GM23338 (cell line): ENCODE data around the gene ISLR2. TPM values are rescaled to one million over a fixed set of nuclear protein-coding genes. Genes with fewer than 3 reads are reported as not detected.

Experiments used
- ATAC-seq: fragments of 200-7000 bp; cut with Tn5 transposase; 3 replicates; pipeline ENCODE4 v1.9.1; 2020
- DNase-seq: peaks from one replicate; pipeline ENCODE4 v3.0.0-alpha.2; 2015; ENCODE audit warnings: low spot score
- H2AFZ ChIP-seq: fragments of 200-600 bp; sonication (generic); 2 replicates; pipeline ENCODE4 v1.8.0; 2016; ENCODE audit warnings: antibody characterized with exemption, mild to moderate bottlenecking, moderate library complexity
- H3F3A ChIP-seq: fragments of 200-600 bp; sonication (generic); replicated peaks from 2 replicates; pipeline ENCODE4 v1.8.0; 2017; ENCODE audit warnings: antibody characterized with exemption, mixed run types, low read depth
- H3K27ac ChIP-seq: fragments of 200-600 bp; sonication (generic); 2 replicates; pipeline ENCODE4 v1.6.1; 2016; ENCODE audit warnings: low read depth
- H3K27me3 ChIP-seq: fragments of 200-600 bp; sonication (generic); 2 replicates; pipeline ENCODE4 v1.8.0; 2016; ENCODE audit warnings: mild to moderate bottlenecking, mixed run types, moderate library complexity; ENCODE audit not compliant: insufficient read depth
- H3K36me3 ChIP-seq: fragments of 200-600 bp; sonication (generic); 2 replicates; pipeline ENCODE4 v1.8.0; 2016; ENCODE audit warnings: mild to moderate bottlenecking; ENCODE audit not compliant: insufficient read depth
- H3K4me1 ChIP-seq: fragments of 200-600 bp; sonication (generic); 2 replicates; pipeline ENCODE4 v1.8.0; 2016; ENCODE audit warnings: mild to moderate bottlenecking, moderate library complexity; ENCODE audit not compliant: insufficient read depth
- H3K4me2 ChIP-seq: fragments of 200-600 bp; sonication (generic); 2 replicates; pipeline ENCODE4 v1.7.1; 2017; ENCODE audit warnings: mixed run types
- H3K4me3 ChIP-seq: fragments of 200-600 bp; sonication (generic); 2 replicates; pipeline ENCODE4 v1.6.1; 2016; ENCODE audit warnings: mixed run types
- H3K79me2 ChIP-seq: fragments of 200-600 bp; sonication (generic); replicated peaks from 2 replicates; pipeline ENCODE4 v1.8.0; 2017; ENCODE audit warnings: mild to moderate bottlenecking; ENCODE audit not compliant: insufficient read depth
- H3K9me2 ChIP-seq: fragments of 200-600 bp; sonication (generic); 2 replicates; pipeline ENCODE4 v1.8.0; 2017; ENCODE audit not compliant: insufficient read depth
- H4K20me1 ChIP-seq: fragments of 200-600 bp; sonication (generic); replicated peaks from 2 replicates; pipeline ENCODE4 v1.8.0; 2017; ENCODE audit warnings: mild to moderate bottlenecking; ENCODE audit not compliant: insufficient read depth
- H3K27ac Mint-ChIP-seq: 2 replicates; pipeline ENCODE4 v1.8.0; 2020; ENCODE audit warnings: inconsistent platforms, mild to moderate bottlenecking, moderate library complexity, mixed read lengths
- H3K27me3 Mint-ChIP-seq: 3 replicates; pipeline ENCODE4 v1.8.0; 2022; ENCODE audit warnings: low read depth, mild to moderate bottlenecking, moderate library complexity, mixed read lengths, inconsistent platforms; ENCODE audit not compliant: insufficient read depth, poor library complexity
- H3K36me3 Mint-ChIP-seq: 3 replicates; pipeline ENCODE4 v1.8.0; 2021; ENCODE audit warnings: low read depth, mild to moderate bottlenecking, inconsistent platforms, moderate library complexity, mixed read lengths
- H3K4me1 Mint-ChIP-seq: 3 replicates; pipeline ENCODE4 v1.8.0; 2020; ENCODE audit warnings: mild to moderate bottlenecking, inconsistent platforms, mixed read lengths
- H3K4me3 Mint-ChIP-seq: 3 replicates; pipeline ENCODE4 v1.8.0; 2021; ENCODE audit warnings: moderate library complexity, mild to moderate bottlenecking, inconsistent platforms, mixed read lengths
- H3K9me3 Mint-ChIP-seq: 3 replicates; pipeline ENCODE4 v1.8.0; 2020; ENCODE audit warnings: moderate library complexity, mild to moderate bottlenecking, inconsistent platforms, mixed read lengths
- EZH2phosphoT487 ChIP-seq: fragments of 200-600 bp; sonication (generic); IDR thresholded peaks from one replicate; pipeline ENCODE4 v1.8.1; 2018; ENCODE audit warnings: antibody characterized with exemption; ENCODE audit not compliant: unreplicated experiment
- polyA plus RNA-seq: library from polyadenylated mRNA; unstranded; fragments of >200 nt; fragmentation: Nextera tagmentation; extraction: Ambion mirVana; gene quantifications from 2 replicates; pipeline ENCODE4 v1.2.1, GENCODE V29; 2016
- total RNA-seq: library from RNA; depleted of rRNA; stranded (reverse); fragments of >200 nt; shearing (Covaris generic); gene quantifications from 2 replicates; pipeline ENCODE4 v1.2.3, GENCODE V29; 2014
- TF ChIP-seq, protein P1 (sequence below): IDR thresholded peaks from one replicate; pipeline ENCODE4 v1.6.1; 2018; ENCODE audit warnings: antibody characterized with exemption; ENCODE audit not compliant: unreplicated experiment
- TF ChIP-seq, protein P2 (sequence below), 2 experiments: fragments of 200-600 bp in 1 of 2; sonication (generic) in 1 of 2; conservative IDR thresholded peaks; 2 replicates each; pipeline versions ENCODE4 v1.5.1 to v1.6.1; 2016 to 2017; ENCODE audit warnings: antibody characterized with exemption in 2 of 2, low read depth in 2 of 2, mild to moderate bottlenecking in 2 of 2, moderate library complexity in 1 of 2
- TF ChIP-seq, protein P3 (sequence below): IDR thresholded peaks from 2 replicates; pipeline ENCODE4 v1.6.1; 2016; ENCODE audit warnings: antibody characterized with exemption

The ISLR2 gene
- total and polyA plus RNA-seq, 2 experiments from 2014 or later = 0.13 to 0.21 TPM

DNA sequence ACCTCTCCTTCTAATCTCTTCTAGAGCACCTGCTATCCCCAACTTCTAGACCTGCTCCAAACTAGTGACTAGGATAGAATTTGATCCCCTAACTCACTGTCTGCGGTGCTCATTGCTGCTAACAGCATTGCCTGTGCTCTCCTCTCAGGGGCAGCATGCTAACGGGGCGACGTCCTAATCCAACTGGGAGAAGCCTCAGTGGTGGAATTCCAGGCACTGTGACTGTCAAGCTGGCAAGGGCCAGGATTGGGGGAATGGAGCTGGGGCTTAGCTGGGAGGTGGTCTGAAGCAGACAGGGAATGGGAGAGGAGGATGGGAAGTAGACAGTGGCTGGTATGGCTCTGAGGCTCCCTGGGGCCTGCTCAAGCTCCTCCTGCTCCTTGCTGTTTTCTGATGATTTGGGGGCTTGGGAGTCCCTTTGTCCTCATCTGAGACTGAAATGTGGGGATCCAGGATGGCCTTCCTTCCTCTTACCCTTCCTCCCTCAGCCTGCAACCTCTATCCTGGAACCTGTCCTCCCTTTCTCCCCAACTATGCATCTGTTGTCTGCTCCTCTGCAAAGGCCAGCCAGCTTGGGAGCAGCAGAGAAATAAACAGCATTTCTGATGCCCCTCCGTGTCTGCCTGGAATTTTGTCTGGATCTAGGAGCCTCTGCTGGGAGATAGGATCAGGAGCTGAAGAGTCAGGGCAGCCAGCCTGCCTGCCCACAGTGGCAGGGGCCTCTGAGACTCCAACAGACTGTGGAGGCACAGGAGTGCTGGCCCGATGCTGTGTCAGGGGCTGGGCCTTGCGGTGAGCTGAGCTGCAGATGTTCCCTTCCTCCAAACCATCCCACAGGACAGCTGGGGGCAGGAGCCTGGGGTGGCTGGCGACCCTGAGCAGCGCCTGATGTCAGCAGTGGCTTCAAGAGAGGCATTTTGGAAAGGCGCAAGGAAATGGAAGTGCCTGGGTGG lies 46.2 kb downstream of the ISLR2 start:
- TF ChIP-seq, protein P1, sequence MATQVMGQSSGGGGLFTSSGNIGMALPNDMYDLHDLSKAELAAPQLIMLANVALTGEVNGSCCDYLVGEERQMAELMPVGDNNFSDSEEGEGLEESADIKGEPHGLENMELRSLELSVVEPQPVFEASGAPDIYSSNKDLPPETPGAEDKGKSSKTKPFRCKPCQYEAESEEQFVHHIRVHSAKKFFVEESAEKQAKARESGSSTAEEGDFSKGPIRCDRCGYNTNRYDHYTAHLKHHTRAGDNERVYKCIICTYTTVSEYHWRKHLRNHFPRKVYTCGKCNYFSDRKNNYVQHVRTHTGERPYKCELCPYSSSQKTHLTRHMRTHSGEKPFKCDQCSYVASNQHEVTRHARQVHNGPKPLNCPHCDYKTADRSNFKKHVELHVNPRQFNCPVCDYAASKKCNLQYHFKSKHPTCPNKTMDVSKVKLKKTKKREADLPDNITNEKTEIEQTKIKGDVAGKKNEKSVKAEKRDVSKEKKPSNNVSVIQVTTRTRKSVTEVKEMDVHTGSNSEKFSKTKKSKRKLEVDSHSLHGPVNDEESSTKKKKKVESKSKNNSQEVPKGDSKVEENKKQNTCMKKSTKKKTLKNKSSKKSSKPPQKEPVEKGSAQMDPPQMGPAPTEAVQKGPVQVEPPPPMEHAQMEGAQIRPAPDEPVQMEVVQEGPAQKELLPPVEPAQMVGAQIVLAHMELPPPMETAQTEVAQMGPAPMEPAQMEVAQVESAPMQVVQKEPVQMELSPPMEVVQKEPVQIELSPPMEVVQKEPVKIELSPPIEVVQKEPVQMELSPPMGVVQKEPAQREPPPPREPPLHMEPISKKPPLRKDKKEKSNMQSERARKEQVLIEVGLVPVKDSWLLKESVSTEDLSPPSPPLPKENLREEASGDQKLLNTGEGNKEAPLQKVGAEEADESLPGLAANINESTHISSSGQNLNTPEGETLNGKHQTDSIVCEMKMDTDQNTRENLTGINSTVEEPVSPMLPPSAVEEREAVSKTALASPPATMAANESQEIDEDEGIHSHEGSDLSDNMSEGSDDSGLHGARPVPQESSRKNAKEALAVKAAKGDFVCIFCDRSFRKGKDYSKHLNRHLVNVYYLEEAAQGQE = no peak
- TF ChIP-seq, protein P2, sequence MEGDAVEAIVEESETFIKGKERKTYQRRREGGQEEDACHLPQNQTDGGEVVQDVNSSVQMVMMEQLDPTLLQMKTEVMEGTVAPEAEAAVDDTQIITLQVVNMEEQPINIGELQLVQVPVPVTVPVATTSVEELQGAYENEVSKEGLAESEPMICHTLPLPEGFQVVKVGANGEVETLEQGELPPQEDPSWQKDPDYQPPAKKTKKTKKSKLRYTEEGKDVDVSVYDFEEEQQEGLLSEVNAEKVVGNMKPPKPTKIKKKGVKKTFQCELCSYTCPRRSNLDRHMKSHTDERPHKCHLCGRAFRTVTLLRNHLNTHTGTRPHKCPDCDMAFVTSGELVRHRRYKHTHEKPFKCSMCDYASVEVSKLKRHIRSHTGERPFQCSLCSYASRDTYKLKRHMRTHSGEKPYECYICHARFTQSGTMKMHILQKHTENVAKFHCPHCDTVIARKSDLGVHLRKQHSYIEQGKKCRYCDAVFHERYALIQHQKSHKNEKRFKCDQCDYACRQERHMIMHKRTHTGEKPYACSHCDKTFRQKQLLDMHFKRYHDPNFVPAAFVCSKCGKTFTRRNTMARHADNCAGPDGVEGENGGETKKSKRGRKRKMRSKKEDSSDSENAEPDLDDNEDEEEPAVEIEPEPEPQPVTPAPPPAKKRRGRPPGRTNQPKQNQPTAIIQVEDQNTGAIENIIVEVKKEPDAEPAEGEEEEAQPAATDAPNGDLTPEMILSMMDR (conservative IDR thresholded peaks at IDR 0.05; ENCODE audit: low read depth in 2 of 2) = peak in 1 of 2 experiments; percentile 40; a peak in 3 of 4 replicates
- Histone ChIP-seq H3F3A (no peaks in the 10 kb centered on the region), H3K4me3 (no peak overlapping the region), H4K20me1 (no peaks in the 10 kb centered on the region), H3K4me2 (no peak overlapping the region), H3K27ac (no peak overlapping the region), H3K36me3 (no peaks in the 10 kb centered on the region; the same call in 1 of the 2 replicates), H2AFZ (no peak overlapping the region), H3K4me1 (peaks cover 17% of the 10 kb centered on the region), H3K9me2 (no peaks in the 10 kb centered on the region), H3K27me3 (no peaks in the 10 kb centered on the region), H3K79me2 (no peaks in the 10 kb centered on the region)
- DNase-seq = peak; percentile 44
- Mint-ChIP-seq H3K9me3 (no peaks in the 10 kb centered on the region), H3K36me3 (no peaks in the 10 kb centered on the region; the same call in 2 of the 3 replicates), H3K4me1 (peaks cover 39% of the 10 kb centered on the region), H3K4me3 (no peak overlapping the region), H3K27me3 (peaks cover 30% of the 10 kb centered on the region), H3K27ac (no peak overlapping the region; the same call in 1 of the 2 replicates)
- ATAC-seq = peak; percentile 61

DNA sequence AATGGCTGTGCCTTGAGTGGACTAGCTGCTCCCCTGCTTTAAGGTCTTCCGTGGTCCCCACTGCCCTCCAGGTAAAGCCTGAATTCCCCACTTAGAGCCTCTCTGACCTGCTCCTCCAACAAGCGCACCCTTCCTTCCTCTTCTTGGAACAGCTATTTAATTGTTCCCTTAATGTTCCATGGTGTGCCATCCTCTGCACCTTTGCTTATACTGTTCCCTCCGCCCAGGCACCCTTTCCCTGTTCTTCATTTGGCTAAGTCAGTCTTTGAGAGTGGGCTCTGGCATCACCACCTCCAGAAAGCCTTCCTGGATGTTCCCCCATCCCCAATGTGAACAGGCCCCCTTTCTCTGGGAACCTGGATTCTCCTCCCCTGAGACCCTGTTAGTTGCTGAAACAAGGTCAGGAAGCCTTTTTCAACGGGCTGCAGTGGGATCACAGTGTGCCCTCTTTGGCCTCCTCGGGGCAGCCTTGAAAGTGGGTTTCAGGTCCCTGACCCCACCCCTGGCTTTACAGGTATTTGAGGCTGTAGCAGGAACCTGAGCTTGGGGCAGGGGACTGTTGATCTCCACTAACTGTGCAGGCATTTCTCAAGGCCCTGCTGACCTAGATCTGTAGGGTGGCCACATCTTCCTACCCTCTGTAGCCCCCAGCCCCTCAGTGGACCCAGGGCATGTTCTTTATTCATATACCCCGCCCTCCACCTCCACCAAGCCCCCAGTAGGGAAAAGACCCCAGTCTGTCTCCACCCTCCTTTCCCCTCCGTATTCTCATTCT lies 48.1 kb downstream of the ISLR2 start:
- Histone ChIP-seq H3K9me2 (no peaks in the 10 kb centered on the region), H3F3A (no peaks in the 10 kb centered on the region), H3K27ac (no peak overlapping the region), H3K36me3 (no peaks in the 10 kb centered on the region; the same call in 1 of the 2 replicates), H3K27me3 (no peaks in the 10 kb centered on the region), H2AFZ (no peak overlapping the region), H3K79me2 (no peaks in the 10 kb centered on the region), H3K4me2 (no peak overlapping the region), H3K4me1 (peaks cover 7% of the 10 kb centered on the region), H4K20me1 (no peaks in the 10 kb centered on the region), H3K4me3 (no peak overlapping the region)
- no peak for ATAC-seq
- Mint-ChIP-seq H3K27ac (no peak overlapping the region; the same call in 1 of the 2 replicates), H3K36me3 (no peaks in the 10 kb centered on the region; the same call in 2 of the 3 replicates), H3K9me3 (no peaks in the 10 kb centered on the region), H3K4me3 (no peak overlapping the region), H3K27me3 (peaks cover 25% of the 10 kb centered on the region), H3K4me1 (peaks cover 26% of the 10 kb centered on the region)
- no peak for DNase-seq
- TF ChIP-seq, protein P1 = no peak
- TF ChIP-seq, protein P2 (conservative IDR thresholded peaks at IDR 0.05; ENCODE audit: low read depth in 2 of 2) = no peak
- TF ChIP-seq, protein P3, sequence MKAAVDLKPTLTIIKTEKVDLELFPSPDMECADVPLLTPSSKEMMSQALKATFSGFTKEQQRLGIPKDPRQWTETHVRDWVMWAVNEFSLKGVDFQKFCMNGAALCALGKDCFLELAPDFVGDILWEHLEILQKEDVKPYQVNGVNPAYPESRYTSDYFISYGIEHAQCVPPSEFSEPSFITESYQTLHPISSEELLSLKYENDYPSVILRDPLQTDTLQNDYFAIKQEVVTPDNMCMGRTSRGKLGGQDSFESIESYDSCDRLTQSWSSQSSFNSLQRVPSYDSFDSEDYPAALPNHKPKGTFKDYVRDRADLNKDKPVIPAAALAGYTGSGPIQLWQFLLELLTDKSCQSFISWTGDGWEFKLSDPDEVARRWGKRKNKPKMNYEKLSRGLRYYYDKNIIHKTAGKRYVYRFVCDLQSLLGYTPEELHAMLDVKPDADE = no peak
- TF ChIP-seq EZH2phosphoT487 = no peak
